Neural progenitor cell (in vitro differentiated cells): ENCODE results near the gene TSACC.

Experiments
- CTCF ChIP-seq: fragments of 200-600 bp; sonication (generic); IDR thresholded peaks from 2 replicates; pipeline ENCODE4 v1.5.1; 2017; ENCODE audit warnings: antibody characterized with exemption, mild to moderate bottlenecking
- EZH2 ChIP-seq: fragments of 200-600 bp; sonication (generic); IDR thresholded peaks from 2 replicates; pipeline ENCODE4 v1.6.1; 2017; ENCODE audit warnings: antibody characterized with exemption, mild to moderate bottlenecking, moderate library complexity

GRCh38 chr1:156386134-156386901, 48.0 kb downstream of the TSACC start:
- TF ChIP-seq CTCF (no peak), EZH2 (no peak)
